Fibroblast of skin of abdomen (primary cell): ENCODE results near the gene MYPN.
"Not testable (repeated sequence)": the region's sequence is repeated elsewhere in the genome, so short reads cannot be mapped to it uniquely, and the experiment has no call there.

Experiments
- DNase-seq: peaks from one replicate; pipeline ENCODE4 v3.0.0-alpha.2; 2013

MYPN gene

DNA sequence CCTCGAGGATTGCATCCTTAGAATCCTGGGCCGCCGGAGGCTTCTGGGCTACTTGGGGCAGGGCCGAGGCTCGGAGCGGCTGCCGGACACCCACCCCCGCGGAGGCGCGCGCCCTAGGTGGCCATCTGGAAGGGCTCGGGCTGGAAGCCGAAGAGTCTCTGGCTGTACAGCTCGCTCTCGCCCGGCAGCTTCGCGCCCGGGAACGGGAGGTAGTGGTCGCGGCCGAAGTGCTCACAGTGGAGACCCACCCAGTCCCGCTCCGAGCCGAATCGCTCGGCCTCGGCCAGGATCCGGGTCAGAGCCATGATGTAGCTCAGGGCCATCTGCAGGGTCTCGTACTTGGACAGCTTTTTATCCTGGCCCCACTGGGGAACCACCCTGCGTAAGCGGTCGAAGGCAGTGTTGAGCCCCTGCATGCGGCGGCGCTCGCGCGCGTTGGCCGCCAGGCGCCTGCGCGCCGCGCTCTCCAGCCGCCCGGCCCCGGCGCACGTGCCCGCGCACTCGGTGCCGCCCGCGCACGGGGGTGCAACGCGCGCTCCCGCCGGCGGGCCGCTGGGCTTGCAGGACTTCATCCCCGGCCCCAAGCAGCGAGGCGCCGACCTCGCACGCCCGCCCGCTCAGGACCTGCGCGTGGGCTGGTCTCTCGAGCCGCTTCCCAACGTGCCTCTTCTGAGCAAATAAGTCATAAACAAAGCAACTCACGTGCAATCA, 122.0 kb downstream of the MYPN start:
- peak; percentile 75 for DNase-seq

DNA sequence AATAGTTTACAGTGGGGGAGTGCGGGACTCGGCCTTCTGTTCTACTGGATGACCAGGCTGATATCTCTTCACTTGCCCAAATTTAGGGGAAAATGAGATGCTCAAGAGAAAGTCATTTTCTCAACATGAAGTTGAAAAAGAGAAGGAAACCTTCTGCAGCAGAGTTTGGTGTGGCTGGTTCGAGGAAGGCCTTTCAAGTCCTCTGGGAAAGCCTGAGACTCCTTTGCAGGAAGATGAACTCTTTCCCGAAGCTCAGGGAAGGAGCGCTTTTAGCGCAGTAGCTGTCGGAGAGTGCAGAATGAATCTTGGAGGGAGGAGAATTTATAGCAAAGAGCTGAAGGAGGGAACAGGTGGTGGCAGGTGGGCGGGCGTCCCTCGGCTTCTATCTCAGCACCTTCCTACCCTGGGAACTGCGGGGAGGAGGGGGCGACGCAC, 122.5 kb downstream of the MYPN start, which contains the start of gene ATOH7:
Gene ATOH7, minus strand, starts transcription at position 297 of the 435 bp plus-strand sequence. CDS start 436 bp downstream, outside the sequence.
- no peak for DNase-seq

DNA sequence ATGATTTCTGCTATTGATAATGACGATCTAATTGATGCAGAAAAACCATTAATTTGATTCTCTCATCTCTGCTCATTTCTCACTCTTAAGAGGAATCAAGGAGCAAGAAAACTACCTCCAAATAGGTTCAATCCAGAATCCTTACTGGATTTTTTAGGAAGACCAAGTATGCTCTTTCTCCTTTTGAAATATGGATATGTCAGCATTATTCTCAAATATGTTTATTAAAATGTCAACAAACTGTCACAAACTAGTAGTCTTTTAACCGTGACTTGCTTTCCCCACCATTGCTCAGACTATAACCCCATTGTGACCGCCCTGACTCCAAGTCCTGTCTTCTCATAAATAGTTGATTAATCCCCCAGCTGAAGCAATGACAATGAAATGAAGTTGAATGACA, 123.8 kb downstream of the MYPN start:
- DNase-seq, result no peak

DNA sequence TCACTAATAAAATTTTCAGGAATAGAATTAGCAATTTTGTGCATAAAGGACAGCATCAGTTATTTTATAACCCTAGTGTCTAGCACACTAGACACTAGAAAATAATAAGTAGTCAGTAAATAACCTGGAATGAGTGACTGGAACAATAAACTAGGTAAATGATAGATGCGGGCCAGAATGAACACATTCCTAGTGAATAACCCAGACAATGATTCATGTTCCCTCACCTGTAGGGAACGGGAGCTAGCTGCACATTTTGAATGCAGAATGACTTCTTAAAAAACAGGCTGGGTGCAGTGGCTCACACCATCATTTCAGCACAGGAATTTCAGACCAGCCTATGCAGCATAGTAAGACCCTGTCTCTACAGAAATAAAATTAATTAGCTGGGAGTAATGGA, 125.8 kb downstream of the MYPN start:
- DNase-seq, result no peak

DNA sequence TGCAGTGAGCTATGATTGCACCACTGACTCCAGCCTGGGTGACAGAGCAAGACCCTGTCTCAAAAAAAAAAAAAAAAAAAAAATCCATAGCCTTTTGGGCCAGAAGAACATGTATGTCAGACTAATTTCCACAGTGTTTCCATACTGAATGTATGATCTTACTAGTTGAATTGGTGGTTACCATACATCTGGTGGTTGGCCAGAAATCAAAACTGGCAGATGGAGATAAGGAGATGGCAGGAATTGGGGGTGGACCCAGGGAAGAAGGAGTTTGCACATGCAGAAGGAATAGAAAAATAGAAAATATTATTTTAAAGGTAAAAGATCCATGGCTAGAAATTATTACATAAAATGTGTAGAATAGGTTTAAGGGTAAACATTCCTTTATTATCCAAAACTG, 126.3 kb downstream of the MYPN start:
- no peak for DNase-seq

DNA sequence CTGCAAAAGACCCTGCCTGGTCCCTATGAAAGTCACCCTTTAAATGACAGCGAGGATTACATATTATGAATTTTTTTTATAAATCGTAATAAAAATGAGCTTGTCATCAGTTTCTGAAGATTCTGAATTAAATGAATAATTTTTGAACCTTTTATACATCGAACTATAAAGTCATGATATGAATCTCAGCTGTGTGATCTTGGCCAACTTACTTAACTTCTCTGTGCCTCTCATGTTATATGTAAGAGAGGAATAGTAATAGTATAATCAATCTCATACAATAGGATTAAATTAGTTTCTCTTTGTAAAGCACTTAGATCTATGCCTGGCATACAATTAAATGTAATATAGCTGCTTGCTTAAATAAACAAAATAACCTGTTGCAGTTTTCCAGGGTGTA, 127.9 kb downstream of the MYPN start:
- DNase-seq, result no peak

DNA sequence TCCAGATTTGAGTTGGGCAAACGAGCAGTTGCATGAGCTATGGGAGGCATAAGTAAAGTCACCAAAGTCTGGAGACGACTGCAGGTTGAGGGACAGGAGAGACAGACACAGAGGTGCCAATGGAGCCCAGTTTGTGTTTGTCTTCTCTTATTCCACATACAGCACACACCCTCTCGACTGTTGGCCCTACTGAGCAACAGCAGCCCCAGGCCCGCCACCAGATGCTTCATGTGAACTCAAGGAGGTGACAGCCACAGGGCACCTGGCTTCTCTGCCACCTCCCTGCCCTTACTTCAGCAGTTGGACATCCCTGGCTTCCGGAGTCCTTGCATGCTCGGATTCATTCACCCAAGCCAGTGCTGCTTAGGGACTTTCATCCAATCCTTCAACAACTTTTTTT, 129.1 kb downstream of the MYPN start:
- DNase-seq, result no peak

DNA sequence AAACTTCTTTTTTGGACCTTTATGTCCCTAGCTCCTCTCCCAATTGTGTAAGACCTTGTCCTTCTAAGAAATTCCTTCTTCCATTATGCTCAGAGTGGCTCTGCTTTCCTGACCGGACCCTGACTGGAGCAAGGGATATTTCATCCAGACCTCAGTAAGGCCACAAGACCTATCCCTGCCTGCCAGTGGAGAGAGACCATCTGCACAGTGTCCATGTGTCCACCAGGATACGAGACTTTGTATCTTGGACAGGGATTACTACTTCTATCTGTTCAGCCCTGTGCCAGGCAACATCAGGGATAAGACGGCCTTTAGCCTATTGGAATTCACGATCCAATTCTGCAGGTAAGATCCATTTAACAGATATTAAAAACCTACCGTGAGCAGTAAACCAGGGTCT, 129.8 kb downstream of the MYPN start:
- DNase-seq, result no peak

DNA sequence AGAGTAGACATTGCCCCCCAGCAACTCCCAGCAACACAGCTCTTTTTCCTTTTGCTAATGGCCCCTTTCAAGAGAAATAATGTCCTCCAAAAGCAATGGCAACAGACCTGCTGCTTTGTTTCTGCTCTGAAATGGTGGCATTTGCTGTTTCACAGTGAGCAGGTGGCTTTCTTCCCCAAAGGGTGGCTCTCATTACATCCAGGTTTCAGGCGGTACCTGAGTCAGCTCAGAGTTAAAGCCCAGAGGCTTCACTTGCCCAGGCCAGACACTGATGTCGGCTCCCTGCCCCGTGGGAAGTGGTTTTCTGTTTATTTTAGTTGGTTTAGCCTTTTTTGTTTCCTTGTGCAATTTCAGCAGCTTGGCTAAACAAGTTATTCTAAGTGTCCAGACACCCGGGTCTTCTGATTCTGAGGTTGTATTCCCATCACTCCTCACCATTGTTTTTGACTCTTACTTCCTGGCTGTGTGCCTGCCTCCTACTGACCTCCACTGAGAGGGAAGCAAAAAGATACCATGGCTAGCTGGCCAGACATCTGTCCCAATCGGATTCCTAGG, 130.4 kb downstream of the MYPN start:
- no peak for DNase-seq

DNA sequence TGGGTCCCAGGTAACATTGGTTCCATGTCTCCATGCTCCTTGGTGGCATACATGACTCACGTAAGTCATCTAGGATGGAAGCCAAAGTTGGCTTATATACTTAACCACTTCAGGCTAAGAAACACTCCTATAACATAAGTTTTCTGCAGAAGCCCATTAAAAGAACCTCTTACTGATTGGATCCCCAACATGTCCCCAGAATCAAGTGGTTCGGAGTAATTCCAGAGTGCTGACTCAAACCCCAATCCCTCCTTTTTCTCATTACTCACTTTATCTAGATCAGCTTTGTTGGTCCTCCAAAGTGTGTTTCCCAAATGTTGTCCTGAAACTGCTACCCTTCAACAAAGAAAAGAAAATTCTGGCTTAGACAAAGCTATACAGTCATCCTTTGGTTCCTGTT, 132.8 kb downstream of the MYPN start:
- DNase-seq, result peak; percentile 34

DNA sequence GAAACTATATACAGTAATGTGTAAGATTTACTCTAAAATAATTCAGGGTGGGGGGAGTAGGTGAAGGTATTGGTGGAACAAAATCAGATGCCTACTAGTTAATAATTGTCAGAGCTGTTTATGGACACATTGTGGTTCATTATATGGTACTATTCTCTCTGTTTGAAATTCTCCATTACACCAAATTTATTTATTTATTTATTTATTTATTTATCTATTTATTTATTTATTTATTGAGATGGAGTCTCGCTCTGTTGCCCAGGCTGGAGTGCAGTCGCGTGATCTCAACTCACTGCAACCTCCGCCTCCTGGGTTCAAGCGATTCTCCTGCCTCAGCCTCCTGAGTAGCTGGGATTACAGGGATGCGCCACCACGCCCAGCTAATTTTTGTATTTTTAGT, 137.1 kb downstream of the MYPN start:
- not testable (repeated sequence) for DNase-seq

DNA sequence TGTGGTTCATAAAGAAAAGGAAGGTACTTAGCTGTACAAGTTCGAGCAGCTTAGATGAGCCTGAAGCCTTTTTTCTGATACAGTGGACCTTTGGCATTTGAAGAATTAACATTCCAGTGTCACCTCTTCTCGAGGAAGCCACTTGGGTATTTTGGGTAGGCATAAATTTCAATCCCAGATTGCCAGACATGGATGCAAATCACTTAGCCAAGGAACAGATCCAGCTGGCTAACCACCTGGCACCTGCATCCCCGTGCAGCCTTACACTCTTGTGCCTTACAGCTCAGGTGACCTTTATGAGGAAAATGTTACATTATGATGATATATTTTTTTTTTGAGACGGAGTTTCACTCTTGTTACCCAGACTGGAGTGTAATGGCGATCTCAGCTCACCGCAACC, 138.6 kb downstream of the MYPN start:
- no peak for DNase-seq

DNA sequence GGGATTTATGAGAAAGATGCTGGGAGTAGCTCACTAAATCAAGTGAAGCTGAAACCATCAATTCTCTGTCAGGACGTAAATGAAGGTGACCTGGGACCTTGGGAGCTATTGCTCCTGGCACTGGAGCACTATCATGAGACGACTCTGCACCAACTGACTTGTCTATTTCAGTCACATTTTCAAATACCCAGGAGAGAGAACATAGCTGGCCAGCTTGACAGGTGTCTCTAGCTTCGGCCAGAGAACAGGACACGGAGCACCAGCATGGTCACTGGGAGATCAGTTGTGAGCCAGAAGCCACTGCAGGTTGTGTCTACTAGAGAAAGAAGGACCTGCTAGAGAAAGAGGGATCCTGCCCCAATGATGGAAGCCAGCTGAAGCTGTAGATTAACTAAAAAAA, 140.0 kb downstream of the MYPN start:
- DNase-seq, result no peak

DNA sequence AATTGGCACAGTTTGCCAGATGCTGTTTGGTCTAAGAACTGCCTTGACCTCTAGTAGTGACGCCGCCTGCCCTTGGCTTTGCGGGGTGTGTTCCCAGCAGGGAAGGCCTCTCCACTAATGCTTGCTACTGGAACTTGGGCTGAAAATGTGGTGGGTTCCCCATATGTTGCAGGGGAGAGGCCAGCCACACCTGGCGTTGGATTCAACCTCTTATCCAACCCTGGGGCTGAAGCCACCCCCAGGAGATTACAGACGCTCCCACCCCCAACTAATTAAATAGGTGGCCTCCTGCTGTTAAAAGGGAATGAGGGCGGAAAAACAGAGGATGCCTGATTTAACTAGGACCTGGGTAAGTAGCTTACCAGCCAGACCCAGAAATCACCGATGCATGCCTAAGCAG, 141.9 kb downstream of the MYPN start:
- DNase-seq, result no peak

DNA sequence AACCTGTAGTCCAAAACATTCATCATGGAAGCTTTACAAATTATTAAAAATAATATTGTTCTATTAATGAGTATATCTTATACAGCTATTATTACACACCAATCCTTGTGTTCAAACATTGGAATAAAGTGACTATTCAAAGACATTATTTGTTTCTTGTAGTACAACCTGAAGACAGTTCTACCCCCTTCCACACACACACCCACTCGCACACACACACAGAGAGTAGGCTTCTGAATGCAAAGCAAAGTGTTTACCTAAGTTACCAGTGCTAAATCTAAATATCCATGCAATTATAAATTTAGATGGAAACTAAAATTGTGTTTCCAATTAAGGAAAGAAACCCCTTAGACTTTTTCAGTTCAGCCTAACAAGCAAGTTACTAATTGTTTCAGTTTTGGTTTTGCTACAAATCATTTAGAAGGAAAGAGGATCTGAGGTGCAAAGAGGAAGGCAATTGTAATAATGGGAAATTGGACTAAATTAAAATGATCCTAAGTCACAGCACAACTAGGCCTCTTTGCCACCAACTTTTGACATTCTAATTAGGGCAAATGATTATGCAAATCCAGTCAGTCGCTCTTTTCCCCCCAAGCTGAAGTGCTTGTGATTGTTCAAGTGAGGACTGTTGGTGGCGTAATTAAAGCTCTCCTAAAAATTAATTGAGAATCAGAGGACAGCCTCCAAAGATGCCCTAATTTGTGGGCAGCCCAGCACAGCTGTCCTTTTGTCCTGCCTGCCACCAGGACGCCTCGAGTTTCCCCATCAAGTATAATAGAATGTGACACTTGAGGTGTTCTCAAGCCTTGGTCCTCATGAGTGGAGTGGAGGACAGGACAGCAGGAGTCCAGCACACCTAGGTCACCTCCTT, 142.6 kb downstream of the MYPN start:
- no peak for DNase-seq

DNA sequence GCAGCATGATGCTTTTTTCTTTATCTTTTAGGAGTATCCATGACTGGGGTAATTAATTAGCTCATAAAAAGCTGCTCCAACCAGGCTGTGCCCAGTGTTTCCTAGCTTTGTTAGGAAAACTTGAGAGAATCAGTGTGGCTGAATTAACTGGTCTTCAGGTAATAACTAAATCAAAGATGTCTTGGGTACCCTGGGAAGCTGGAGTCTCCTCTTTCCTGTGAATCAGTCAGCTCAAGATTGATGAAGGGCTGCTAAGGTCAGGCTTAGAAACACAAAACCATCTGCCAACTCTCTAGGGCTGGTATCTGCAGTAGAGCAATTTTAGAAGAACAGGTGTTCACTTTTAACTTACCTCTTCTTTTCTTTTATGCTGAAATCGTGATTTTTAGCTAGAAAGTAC, 144.1 kb downstream of the MYPN start:
- DNase-seq, result no peak

DNA sequence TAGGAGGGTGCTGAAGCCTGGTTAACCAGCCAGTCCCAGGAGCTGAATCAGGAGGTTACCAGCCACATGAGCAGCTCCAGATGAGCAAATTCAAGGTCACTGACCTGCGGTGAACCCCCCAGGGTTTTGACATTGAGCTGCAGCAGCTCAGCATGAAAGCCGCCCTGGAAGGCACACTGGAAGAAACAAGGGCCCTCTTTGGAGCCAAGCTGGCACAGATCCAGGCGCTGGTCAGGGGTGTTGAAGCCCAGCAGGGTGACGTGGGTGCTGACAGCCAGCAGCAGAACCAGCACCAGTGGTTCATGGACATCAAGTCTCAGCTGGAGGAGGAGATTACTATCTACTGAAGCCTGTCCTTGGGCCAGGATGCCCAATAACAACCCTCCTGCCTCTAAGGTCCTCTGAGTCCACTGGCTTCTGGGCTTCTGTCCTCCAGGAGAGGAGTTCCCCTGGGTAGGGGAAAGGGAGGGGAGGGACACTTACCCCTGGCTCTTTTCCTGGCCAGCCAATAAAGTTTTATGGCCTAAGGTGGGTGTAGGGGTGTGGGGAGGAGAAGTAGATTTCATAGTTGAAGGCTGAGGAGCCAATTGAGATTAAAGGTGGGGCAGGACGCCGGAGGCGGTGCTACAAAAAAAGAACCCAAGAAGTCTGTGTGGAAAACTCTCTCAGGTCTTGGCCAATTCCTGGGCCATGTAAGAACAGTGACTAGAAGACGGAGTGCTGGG, 152.0 kb downstream of the MYPN start:
- no peak for DNase-seq
